Osteoblast (primary cell): ENCODE measurements around the gene CHST15. TPM values are rescaled to one million over a fixed set of nuclear protein-coding genes. Genes with fewer than 3 reads are reported as not detected.
A peak's percentile ranks its signal among the peaks of the same experiment; 100 is the strongest.

Source experiments
- DNase-seq: peaks from one replicate; pipeline ENCODE4 v3.0.0; 2011; ENCODE audit warnings: low spot score, mixed read lengths; ENCODE audit not compliant: insufficient read length; ENCODE audit errors: missing footprints
- H2AFZ ChIP-seq: 2 replicates; pipeline ENCODE4 v1.6.0; 2011; ENCODE audit warnings: mild to moderate bottlenecking, low read length
- H3K27ac ChIP-seq: 2 replicates; pipeline ENCODE4 v1.5.1; 2011; ENCODE audit warnings: mild to moderate bottlenecking, low read depth, low read length, moderate library complexity
- H3K27me3 ChIP-seq: 2 replicates; pipeline ENCODE4 v1.6.0; 2012; ENCODE audit warnings: mild to moderate bottlenecking, control low read depth, inconsistent platforms, low read length, moderate library complexity; ENCODE audit not compliant: insufficient read depth
- H3K36me3 ChIP-seq: 2 replicates; pipeline ENCODE4 v1.5.1; 2011; ENCODE audit warnings: mild to moderate bottlenecking, low read length, control low read depth, moderate library complexity; ENCODE audit not compliant: insufficient read depth
- H3K4me1 ChIP-seq: 2 replicates; pipeline ENCODE4 v1.5.1; 2011; ENCODE audit warnings: mild to moderate bottlenecking, low read length, control low read depth, moderate library complexity; ENCODE audit not compliant: insufficient read depth
- H3K4me2 ChIP-seq: 2 replicates; pipeline ENCODE4 v1.6.0; 2011; ENCODE audit warnings: mild to moderate bottlenecking, low read length; ENCODE audit not compliant: insufficient read depth
- H3K4me3 ChIP-seq: fragments of 200-600 bp; sonication (generic); 3 replicates; pipeline ENCODE4 v1.5.1; 2012; ENCODE audit warnings: mild to moderate bottlenecking, low read length, inconsistent platforms; ENCODE audit not compliant: insufficient read depth
- H3K79me2 ChIP-seq: 2 replicates; pipeline ENCODE4 v1.6.0; 2012; ENCODE audit warnings: mild to moderate bottlenecking, low read length, control low read depth, inconsistent platforms; ENCODE audit not compliant: insufficient read depth
- H3K9me3 ChIP-seq: 2 replicates; pipeline ENCODE4 v1.5.1; 2011; ENCODE audit warnings: low read depth, low read length, control low read depth
- H4K20me1 ChIP-seq: 2 replicates; pipeline ENCODE4 v1.6.0; 2012; ENCODE audit warnings: mild to moderate bottlenecking, low read length, control low read depth; ENCODE audit not compliant: insufficient read depth
- CTCF ChIP-seq: IDR thresholded peaks from 2 replicates; pipeline ENCODE4 v1.5.1; 2011; ENCODE audit warnings: mild to moderate bottlenecking, low read depth, low read length, moderate library complexity; ENCODE audit errors: extremely low read depth
- total RNA-seq: library from RNA; depleted of rRNA; stranded (reverse); fragments of >200 nt; gene quantifications from 2 replicates; pipeline ENCODE4 v1.2.3, GENCODE V29; 2012

CHST15 gene
- total RNA-seq, 1 donor: 22.8 TPM

DNA sequence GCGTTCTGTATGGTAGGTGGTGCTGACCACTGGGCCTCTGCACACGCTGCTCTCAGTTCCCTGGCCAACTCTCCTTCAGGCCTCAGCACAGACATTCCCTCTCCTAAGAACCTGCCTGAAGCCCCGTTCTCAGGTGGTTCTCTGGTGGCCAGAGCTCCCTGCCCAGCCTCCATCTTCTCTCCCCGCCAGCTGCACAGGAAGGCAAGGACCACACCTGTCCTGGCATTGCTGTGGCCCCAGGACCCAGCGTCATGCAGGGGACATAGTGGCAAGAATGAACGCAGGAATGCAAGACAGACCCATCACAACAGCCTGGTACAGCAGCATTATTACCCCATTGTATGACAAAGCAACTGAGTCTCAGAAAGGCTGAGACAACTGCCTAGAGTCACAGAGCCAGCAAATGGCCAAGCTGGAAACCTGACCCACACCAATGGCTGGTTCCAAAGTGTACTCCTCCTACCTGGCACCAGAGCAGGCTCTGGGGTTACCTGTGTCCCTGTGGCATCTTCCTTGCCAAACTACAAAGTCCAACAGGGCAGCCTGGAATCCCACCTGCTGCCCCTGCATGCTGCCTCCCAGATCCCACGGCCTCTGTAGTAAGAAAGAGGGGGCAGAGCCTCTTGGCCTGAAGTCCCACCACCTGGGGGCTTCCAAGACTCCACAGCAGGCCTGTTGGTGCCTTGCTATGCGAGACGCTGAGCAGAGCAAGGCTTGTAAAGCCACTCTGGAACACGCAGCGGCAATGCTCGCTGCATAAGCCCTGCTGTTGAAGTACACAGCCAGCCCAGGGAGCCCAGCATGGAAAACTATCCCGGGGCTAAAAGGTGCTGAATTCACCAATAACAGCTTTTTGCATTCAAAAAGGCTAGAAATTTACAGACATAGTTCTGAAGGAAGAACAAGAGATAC lies 73.3 kb downstream of the CHST15 start:
- H4K20me1 ChIP-seq: no peaks in the 10 kb centered on the region
- H3K4me2 ChIP-seq: no peak overlapping the region
- no peak overlapping the region for H3K27ac ChIP-seq
- H2AFZ ChIP-seq: no peak overlapping the region
- no peaks in the 10 kb centered on the region for H3K79me2 ChIP-seq
- no peak for TF ChIP-seq CTCF
- peak; percentile 68 for DNase-seq
- H3K9me3 ChIP-seq: no peaks in the 10 kb centered on the region
- no peaks in the 10 kb centered on the region for H3K36me3 ChIP-seq
- H3K4me1 ChIP-seq: no peaks in the 10 kb centered on the region
- no peak overlapping the region for H3K4me3 ChIP-seq
- no peaks in the 10 kb centered on the region for H3K27me3 ChIP-seq

DNA sequence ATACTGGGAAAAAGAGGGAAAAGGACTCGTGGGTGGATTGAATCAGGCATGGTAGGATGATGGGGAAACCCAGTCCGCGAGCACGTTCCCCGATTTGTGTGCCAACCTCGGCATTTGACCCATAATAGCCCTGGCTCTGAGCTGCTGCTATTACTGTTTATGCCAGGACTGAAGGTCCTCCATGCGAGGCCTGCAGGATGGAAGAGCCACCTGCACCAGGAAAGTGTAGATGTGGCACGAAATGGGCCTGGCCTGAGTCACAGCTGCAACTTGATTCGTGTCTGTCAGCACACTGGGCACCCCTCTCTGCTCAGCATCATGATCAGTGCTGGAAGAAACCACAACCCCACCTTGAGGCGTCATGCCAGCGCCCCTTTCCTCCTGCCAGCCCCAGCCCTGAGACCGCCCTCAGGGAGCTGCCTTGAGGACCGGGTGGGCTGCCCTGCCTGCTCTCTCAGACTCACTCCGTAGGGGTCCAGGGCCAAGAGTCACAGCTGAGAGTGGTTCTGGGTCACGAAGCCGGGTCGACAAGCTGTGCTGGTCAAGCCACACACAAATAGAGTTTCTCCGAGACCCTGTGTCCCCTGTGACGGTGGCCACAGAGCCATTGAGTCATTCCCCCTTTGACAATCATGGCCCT lies 74.4 kb downstream of the CHST15 start:
- Histone ChIP-seq H3K36me3 (no peaks in the 10 kb centered on the region), H3K27me3 (no peaks in the 10 kb centered on the region)

DNA sequence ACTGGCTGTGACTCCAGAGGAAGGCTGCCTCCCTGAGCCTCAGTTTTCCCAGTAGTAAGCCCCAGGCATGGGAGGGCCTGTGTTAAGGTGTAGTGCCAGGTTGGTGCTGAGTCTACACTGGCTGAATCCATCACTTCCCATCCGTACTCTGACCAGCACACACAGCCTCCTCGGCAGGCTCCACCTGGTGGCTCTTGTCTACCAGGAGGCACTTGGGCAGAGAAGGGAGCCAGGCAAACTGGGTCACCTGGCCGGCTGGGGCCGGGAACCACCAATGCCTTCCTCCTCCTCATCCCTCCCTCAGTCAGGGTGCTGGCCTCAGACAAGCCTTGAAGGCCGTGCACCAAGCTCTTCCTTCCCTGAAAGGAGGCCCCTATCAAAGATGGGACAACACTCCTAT lies 75.7 kb downstream of the CHST15 start:
- Histone ChIP-seq H3K27ac (no peak overlapping the region), H3K79me2 (no peaks in the 10 kb centered on the region), H3K4me2 (no peak overlapping the region), H4K20me1 (no peaks in the 10 kb centered on the region), H3K9me3 (no peaks in the 10 kb centered on the region), H3K4me3 (no peak overlapping the region), H2AFZ (no peak overlapping the region), H3K4me1 (no peaks in the 10 kb centered on the region), H3K27me3 (no peaks in the 10 kb centered on the region), H3K36me3 (no peaks in the 10 kb centered on the region)
- peak; percentile 26 for DNase-seq
- TF ChIP-seq CTCF: no peak

More for the DNA sequence above, 74.4 kb downstream of the CHST15 start:
- Histone ChIP-seq H3K4me2 (no peak overlapping the region), H3K9me3 (no peaks in the 10 kb centered on the region), H3K4me1 (no peaks in the 10 kb centered on the region), H3K27ac (no peak overlapping the region), H3K4me3 (no peak overlapping the region), H4K20me1 (no peaks in the 10 kb centered on the region), H3K79me2 (no peaks in the 10 kb centered on the region), H2AFZ (no peak overlapping the region)
- TF ChIP-seq CTCF: no peak
- DNase-seq: peak; percentile 76

DNA sequence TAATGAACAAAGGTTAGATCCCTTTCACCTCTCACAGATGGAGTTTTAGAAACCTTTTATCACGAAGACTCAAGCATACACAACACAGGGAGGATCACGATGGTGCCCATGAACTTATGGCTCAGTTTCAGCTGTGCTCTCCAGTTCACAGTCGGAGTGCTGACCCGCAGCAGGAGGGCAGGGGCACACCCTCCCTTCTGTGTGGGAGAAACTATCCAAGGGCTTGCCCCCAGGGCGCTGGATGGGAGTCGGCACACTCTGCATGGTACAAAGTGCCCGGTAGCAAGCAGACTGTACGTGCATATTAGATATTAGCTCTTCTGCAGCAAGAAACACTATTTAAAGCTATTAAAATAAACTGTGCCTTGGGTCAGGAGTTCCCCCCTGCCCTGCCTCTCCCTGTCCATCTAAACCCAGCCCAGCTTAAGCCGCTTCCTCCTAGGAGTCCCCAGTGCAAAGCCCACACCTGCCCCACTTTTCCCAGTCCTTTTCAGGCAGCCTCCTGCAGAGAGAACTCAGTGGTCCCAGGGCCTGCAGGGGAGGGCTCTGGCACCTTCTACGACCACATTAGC lies 76.5 kb downstream of the CHST15 start:
- no peak overlapping the region for H2AFZ ChIP-seq
- no peaks in the 10 kb centered on the region for H4K20me1 ChIP-seq
- no peaks in the 10 kb centered on the region for H3K4me1 ChIP-seq
- no peak overlapping the region for H3K27ac ChIP-seq
- no peaks in the 10 kb centered on the region for H3K9me3 ChIP-seq
- no peaks in the 10 kb centered on the region for H3K36me3 ChIP-seq
- TF ChIP-seq CTCF: no peak
- H3K27me3 ChIP-seq: no peaks in the 10 kb centered on the region
- H3K4me3 ChIP-seq: no peak overlapping the region
- H3K79me2 ChIP-seq: no peaks in the 10 kb centered on the region
- peak; percentile 54 for DNase-seq
- no peak overlapping the region for H3K4me2 ChIP-seq
